GM19238 (cell line): ENCODE data around the gene UBE2O.
A peak's percentile ranks its signal among the peaks of the same experiment; 100 is the strongest.

ENCODE experiments used
- DNase-seq: peaks from one replicate; pipeline ENCODE4 v3.0.0; 2011; ENCODE audit warnings: low spot score; ENCODE audit not compliant: insufficient read length

UBE2O gene

DNA sequence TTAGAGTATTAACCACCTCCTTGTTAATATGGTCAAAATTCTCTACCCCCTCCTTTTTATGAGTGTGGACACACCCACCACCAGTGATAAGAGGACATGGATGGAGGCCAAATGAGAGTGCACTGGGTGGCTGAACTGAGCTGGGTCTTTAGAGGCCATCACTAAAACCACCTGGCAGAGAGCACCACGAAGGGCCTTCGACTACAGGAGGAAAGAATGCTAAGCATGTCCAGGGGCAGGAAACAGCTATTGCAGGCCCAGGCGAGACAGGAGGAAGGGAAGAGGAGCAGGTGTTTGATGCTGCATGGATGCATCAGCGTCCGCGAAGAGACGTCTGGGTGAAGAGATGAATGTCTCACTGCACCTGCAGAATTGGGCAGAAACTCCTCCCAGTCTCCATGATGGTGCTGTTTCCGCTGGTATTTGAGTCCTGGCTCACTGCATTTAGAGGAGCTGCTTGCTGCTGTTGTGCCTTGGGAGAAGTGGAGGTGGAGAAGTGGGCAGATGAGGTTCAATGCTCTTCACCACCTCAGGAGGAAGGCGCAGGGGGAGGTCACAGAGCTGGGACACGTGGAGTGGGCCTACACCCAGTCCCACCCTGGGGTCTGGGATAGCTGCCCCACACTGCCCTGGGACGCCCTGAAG, 35.3 kb downstream of the UBE2O start:
- DNase-seq, result no peak

- no peak for DNase-seq
Measured at GRCh38 chr17:76416899-76417298, 36.1 kb downstream of the UBE2O start.

DNA sequence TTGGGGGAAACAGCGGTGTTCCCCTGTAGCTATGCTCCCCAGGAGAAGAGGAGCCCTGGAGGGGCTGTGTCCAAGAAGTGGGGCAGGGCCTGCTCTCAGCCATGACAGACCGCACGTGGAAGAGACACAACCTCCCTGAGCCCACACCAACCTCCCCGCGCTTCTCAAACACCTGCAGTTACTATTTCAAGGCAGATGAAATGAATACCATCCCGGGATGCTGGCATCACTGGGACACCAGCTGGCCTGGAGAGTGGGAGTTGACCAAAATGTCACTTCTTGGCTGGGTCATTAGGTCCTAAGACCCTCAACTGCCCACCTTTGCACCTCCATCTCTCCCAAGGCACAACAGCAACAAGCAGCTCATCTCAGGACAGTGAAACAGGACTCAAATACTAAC, 36.5 kb downstream of the UBE2O start:
- DNase-seq, result no peak

DNA sequence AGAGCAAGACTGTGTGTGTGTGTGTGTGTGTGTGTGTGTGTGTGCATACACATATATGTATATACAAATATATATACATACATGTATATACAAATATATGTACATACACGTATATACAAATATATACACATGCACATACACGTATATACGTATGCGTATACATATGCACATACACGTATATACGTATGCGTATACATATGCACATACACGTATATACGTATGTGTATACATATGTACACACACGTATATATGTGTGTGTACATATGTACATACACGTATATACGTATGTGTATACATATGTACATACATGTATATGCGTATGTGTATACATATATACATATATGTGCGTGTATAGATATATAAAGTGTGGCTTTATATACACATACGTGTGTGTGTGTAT, 37.2 kb downstream of the UBE2O start:
- no peak for DNase-seq

GRCh38 chr17:76414334-76415295, 38.3 kb downstream of the UBE2O start:
- DNase-seq, result no peak

GRCh38 chr17:76411247-76411646, 41.7 kb downstream of the UBE2O start:
- DNase-seq, result no peak

DNA sequence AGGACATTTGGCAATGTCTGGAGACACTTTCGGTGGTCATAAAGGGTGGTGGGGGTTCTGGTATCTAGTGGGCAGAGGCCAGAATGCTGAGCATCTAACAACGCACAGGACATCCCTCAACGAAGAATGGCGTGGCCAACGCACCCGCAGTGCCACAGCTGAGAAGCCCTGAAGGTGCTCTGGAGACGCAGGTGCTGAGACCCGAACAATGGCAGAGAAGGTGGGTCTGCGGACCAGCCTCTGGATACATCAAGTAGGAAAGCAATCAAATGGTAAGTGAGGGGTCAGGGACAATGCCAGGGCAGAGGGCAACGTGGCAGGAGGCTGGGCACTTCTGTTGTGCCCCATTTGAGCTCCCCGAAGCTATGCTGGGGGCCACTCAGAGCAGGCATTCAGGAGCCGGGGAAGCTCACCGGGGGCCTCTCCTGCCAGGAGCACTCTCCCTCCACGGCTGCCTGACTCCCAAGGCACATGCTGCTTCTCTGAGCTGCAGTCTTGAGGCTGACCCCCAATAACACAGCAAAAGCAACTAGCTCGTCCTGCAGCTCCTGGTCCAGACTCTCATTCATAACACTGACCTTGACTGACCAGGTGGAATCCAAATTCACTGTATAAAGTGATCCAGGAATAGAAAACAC, 42.5 kb downstream of the UBE2O start:
- no peak for DNase-seq

GRCh38 chr17:76408037-76408849, 44.7 kb downstream of the UBE2O start:
- DNase-seq, result peak; percentile 69

DNA sequence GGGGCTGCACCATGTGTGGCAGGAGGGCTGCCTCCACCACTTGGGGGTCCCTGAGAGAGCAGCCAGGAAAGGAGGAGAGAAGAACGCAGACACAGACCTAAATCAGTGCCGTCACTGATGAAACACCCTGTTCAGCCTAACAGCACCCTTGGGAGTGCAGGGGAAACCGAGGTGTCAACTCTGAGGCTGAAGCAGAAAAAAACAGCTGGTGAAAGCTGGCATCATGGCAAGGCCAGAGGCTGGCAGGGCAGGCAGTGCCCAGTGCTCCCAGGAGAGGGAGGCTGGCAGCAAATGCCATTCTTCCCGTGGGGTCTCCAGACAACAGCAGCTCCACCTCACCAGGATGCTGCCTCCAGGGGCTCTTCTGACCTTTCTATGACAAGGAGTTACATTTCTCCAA, 45.4 kb downstream of the UBE2O start:
- no peak for DNase-seq

DNA sequence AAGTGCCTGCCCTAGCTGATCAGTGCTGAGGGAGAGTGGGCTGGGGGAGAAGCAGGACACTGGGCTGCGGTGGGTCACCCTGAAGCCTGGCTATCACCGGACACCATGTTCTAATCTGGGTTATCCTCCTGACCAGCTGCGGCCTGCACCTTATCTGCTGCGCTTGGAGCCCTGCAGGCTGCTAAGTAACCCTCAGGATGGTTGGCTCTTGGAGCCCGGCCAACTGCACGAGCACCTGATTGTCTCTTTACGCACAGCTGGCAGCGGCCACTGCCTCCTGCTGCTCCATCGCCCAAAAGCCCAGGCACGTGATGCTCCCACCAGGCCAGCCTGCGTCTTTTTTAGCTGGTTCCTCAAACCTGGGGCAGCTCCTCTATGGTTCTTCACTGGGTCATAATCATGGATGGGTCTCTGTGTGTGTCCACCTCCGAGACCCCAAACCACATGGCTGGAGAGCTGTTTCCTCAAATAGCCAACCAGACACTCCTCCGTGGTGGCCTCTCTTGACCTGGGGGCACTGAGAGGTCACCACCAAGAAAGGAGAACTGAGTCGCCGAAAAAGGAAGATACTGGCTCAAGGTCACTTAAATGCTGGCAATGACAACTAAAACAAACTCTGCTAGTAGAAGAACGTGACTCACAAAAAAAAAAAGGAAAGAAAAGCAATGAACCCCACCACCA, 46.8 kb downstream of the UBE2O start:
- no peak for DNase-seq

- no peak for DNase-seq
Measured at GRCh38 chr17:76405607-76405966, 47.4 kb downstream of the UBE2O start.

- DNase-seq, result no peak
Measured at GRCh38 chr17:76404976-76405563, 47.9 kb downstream of the UBE2O start.

DNA sequence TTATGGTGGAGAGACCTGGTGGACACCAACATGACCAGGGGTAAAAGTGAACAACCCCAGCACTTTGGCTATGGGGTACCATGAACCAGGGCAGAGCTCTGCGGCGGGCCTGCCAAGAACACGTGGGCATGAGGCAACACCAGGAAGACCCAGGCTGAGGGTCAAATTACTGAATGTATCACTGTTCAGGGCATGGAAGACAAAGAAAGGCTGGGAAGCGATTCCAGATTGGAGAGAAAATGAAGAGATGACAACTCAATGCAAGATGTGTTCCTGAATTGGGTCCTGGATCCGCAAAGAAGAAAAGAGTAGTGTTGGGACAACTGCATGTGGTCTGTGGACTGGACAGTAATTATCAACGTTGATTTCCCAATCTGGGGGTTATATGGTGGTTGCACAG, 48.7 kb downstream of the UBE2O start:
- no peak for DNase-seq

- no peak for DNase-seq
Measured at GRCh38 chr17:76402711-76403110, 50.2 kb downstream of the UBE2O start.

DNA sequence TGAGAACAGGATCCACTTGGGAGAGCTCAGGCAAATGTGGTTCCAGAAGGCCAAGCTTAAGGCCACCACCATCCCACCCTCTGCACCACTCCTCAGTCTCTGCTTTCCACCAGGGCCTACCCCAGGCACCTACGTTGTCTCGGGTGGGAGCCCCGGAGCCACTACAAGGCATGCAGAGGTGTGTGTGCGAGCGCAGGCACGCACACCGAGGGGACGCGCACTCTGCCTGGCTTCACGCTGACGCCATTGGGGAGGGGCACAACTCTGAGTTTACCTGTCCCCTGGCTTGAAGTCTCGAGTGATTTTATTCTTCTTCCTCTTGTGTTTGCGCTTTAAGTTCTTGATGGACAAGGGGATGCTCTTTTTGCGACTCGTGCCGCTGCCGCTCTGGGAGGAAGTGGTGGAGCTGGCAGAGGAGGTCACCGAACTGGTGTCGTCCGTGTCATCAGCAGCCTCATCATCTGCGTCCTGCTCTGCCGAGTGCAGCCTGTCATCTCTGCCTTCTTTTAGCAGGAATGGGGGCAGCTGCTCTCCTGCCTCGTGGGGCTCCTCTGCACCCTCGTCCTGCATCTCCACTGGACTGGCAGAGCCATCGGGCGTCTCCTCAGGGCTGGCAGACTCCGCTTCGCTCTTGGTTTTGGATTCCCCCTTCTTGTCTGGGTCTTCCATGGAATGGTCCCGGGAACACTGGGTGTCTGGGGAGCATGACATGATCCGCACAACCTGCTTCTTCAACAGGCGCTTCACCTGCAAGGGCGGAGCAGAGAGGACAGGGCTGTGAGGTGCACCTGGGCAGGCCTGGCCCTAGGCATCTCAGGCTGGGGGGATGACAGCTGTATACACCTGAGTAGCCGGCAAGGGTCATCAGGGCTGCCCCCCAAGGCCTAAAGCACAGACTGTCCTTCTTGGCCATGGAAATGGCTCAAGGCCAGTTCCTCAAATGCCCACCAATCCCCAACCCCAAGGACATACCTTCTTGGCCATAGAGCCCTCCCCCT, 53.5 kb downstream of the UBE2O start:
- DNase-seq, result no peak

DNA sequence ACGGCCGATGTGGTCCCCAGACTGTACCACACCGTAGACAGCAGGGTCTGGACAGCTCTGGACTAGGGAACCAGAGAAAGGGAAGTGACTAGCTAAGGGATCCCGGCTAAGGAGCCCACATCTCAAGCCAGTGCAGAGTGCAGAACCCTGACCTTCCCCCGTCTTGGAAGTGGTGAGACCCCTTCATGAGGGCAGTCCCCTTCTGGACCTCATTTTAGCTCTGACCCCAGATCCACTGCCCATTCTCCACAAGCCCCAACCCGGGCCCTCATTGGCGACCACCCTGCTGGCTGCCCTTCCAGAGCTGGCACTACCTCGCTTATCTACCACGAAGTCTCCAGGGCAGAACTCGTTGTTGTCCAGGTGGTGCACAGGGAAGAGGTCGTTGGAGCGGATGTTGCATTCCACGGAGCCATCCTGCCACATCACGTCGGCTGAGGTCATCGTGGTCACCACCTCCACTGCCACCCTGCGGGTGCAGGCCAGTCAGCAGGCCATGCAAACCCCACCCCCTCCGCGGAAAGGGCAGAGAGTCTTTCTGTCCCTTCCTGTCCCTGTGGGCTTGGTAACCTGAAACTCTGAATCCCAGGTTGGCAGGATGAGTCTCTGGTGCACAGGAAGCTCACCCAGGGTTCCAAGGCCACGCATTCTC, 54.3 kb downstream of the UBE2O start:
- no peak for DNase-seq

DNA sequence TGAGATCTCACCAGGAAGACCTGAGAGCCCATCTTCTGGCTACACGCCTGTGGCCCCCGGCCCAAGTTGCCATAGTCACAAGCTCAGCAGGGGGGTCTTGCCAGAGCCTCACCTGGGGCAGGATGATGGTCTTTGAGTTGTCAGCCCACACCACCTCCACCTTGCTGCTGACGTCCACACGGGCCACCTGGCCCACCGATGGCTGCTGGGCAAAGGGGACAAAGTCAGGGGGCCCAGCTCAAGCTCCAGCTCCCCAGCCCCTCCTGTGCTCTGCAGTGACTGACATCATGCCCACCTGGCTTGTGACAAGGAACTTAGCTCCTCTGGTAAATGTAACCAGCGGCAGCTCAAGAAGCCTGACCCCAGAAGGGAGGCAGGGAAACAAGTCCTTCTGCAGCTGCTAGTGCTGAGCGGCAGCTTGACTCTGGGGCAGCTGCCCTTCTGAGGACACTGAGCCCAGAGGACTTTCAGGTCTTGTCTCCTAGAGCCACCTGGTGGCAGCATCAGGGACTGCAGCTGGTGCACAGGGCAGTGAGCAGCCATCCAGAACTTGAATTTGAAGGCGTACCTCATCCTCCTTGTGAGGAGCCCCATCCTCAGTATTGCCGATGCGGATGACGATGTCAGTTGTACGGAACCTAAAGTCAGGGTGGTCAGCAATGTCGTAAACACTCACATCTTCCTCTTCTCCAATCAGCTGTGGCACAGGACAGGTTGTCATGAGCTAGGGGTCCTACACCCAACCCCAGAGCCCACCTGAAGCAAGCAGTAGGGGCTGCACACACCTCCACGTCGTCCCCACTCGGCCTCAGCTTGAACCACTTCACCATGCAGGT, 55.0 kb downstream of the UBE2O start:
- peak; percentile 83 for DNase-seq

DNA sequence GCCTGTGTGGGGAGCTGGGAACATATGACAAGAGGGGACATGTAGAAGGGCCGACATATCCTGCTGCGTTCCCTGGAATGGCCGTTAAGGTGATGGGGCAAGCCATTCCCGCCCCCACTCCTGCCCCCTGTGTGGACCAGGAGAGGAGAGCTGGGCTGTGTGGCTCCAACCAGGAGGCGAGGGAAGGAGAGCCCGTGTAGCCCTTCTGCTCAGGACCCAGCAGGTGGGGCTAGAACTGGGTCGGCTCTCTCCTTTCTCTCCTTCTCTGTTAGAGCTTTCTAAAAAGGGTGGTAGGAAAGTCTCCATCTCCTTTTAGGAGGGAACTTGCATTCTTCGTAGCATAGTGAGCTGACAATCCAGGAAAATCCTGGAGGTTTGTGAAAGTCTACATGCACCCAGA, 55.8 kb downstream of the UBE2O start:
- no peak for DNase-seq
